Natural killer cell (primary cell): Measurements from ENCODE around the gene GABRB3. TPM values are rescaled to one million over a fixed set of nuclear protein-coding genes. Genes with fewer than 3 reads are reported as not detected.

Source experiments
- ATAC-seq, 3 donors: fragments of 150-1000 bp in 2 of 3; fragments of 200-7000 bp in 1 of 3; cut with Tn5 transposase; 1 replicate in 1 of 3; 2 replicates in 2 of 3; pipeline ENCODE4 v1.10.0; 2021; ENCODE audit warnings: mild to moderate bottlenecking in 2 of 3, moderate library complexity in 2 of 3
- DNase-seq, 2 donors: peaks; one replicate each; pipeline versions ENCODE4 v3.0.0 to v3.0.0-alpha.2; 2013 to 2021; ENCODE audit warnings: mixed read lengths in 1 of 2
- H3K27ac ChIP-seq: one replicate; pipeline ENCODE4 v1.5.1; 2013; ENCODE audit warnings: mild to moderate bottlenecking, low read length
- H3K27me3 ChIP-seq: one replicate; pipeline ENCODE4 v1.6.1; 2013; ENCODE audit warnings: low read length; ENCODE audit not compliant: control insufficient read depth, insufficient read depth
- H3K36me3 ChIP-seq: one replicate; pipeline ENCODE4 v1.6.1; 2013; ENCODE audit warnings: low read length; ENCODE audit not compliant: control insufficient read depth, insufficient read depth
- H3K4me1 ChIP-seq: one replicate; pipeline ENCODE4 v1.6.1; 2013; ENCODE audit warnings: low read length; ENCODE audit not compliant: control insufficient read depth, insufficient read depth
- H3K4me3 ChIP-seq: one replicate; pipeline ENCODE4 v1.5.1; 2013; ENCODE audit warnings: low read length
- H3K9me3 ChIP-seq: one replicate; pipeline ENCODE4 v1.6.1; 2013; ENCODE audit warnings: low read length; ENCODE audit not compliant: control insufficient read depth, insufficient read depth
- H3K27ac Mint-ChIP-seq, 2 donors: one replicate each; pipeline ENCODE4 v1.8.0; 2022; ENCODE audit warnings: mild to moderate bottlenecking in 2 of 2, mixed read lengths in 2 of 2, moderate library complexity in 1 of 2
- H3K27me3 Mint-ChIP-seq, 2 donors: one replicate each; pipeline ENCODE4 v1.8.0; 2022; ENCODE audit warnings: low read depth in 2 of 2, mixed read lengths in 2 of 2
- H3K36me3 Mint-ChIP-seq: one replicate; pipeline ENCODE4 v1.8.0; 2022; ENCODE audit warnings: mixed read lengths
- H3K4me1 Mint-ChIP-seq, 2 donors: one replicate each; pipeline ENCODE4 v1.8.0; 2022; ENCODE audit warnings: mixed read lengths in 2 of 2
- H3K4me3 Mint-ChIP-seq: one replicate; pipeline ENCODE4 v1.8.0; 2022; ENCODE audit warnings: mild to moderate bottlenecking, moderate library complexity, mixed read lengths
- H3K9me3 Mint-ChIP-seq, 2 donors: one replicate each; pipeline ENCODE4 v1.8.0; 2022; ENCODE audit warnings: mixed read lengths in 2 of 2
- WGBS: methylation state at CpG from one replicate; pipeline ENCODE4 v1.1.7; 2013; ENCODE audit warnings: missing lambda C conversion rate; ENCODE audit not compliant: insufficient coverage; 5-methylcytosine and 5-hydroxymethylcytosine counted together
- intact Hi-C: fragments of 100-400 bp; cut with micrococcal nuclease; formaldehyde crosslinking; loops from one replicate; pipeline ENCODE4 v1.14.2; 2022
- total RNA-seq, 4 donors: library from RNA; stranded (reverse); fragments of 120-200 nt in 1 of 4; gene quantifications; one replicate each; pipeline versions ENCODE4 v1.2.3 to v1.2.4, GENCODE V29; 2013 to 2022
- TF ChIP-seq, protein P1 (sequence below): fragments of 200-600 bp; IDR thresholded peaks from one replicate; pipeline ENCODE4 v1.8.0; 2022; ENCODE audit warnings: antibody characterized with exemption

The GABRB3 gene
- total RNA-seq, 3 donors from 2014 or later (not counting 1 experiment from before 2014, with no cell fraction given), result not detected

DNA sequence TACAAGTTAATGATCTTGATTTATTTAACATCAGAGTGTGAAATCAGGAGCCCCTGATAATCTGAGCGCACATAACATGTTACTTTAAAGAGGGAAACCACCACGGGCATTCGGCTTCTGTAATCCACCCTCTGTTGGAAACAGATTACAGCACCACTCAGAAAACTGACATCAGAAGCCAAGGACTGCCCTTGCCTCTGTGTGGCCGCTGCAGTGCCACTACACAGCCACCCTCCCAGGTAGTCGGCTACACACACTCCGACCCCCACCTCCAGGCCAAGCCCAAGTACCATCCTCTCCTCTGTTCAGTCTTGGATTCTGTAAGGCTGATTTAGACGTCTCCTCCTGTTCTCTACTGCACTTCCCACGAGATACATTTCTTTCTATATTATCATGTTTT, 251.7 kb downstream of the GABRB3 start:
- DNase-seq, result no peak
- Histone ChIP-seq H3K4me1 (no peaks in the 10 kb centered on the region), H3K4me3 (no peak overlapping the region), H3K36me3 (no peaks in the 10 kb centered on the region), H3K9me3 (peaks cover 19% of the 10 kb centered on the region), H3K27me3 (no peaks in the 10 kb centered on the region), H3K27ac (no peak overlapping the region)
- Mint-ChIP-seq H3K27me3 (no peaks in the 10 kb centered on the region), H3K4me1 (no peaks in the 10 kb centered on the region), H3K4me3 (no peak overlapping the region), H3K9me3 (peaks cover 8 to 9% of the 10 kb centered on the region in 2 donors), H3K27ac (no peak overlapping the region), H3K36me3 (peaks cover 7% of the 10 kb centered on the region)
- TF ChIP-seq, protein P1, sequence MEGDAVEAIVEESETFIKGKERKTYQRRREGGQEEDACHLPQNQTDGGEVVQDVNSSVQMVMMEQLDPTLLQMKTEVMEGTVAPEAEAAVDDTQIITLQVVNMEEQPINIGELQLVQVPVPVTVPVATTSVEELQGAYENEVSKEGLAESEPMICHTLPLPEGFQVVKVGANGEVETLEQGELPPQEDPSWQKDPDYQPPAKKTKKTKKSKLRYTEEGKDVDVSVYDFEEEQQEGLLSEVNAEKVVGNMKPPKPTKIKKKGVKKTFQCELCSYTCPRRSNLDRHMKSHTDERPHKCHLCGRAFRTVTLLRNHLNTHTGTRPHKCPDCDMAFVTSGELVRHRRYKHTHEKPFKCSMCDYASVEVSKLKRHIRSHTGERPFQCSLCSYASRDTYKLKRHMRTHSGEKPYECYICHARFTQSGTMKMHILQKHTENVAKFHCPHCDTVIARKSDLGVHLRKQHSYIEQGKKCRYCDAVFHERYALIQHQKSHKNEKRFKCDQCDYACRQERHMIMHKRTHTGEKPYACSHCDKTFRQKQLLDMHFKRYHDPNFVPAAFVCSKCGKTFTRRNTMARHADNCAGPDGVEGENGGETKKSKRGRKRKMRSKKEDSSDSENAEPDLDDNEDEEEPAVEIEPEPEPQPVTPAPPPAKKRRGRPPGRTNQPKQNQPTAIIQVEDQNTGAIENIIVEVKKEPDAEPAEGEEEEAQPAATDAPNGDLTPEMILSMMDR, result no peak
- intact Hi-C loops, result no loop called here
- no peak for ATAC-seq
- 78% methylated on average over 8 of the region's 8 CpGs for WGBS

DNA sequence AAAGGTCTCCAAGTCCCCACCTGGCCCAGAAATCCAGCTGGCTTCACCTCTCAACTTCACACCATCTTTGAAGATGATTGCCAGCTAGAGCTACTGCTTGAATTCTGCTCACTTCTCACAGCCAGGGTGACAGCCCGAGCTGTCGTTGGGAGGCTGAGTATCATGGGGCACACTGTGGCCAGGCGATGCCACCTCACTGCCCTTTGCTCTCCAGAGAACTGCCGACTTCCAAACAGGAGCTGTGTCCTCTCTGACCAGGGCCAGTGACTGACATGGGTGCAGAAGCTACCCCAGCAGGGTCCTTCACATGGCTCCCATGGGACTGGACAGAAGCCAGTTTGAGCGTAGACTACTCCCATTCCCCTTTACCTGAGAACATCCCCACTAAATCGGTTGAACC, 254.0 kb downstream of the GABRB3 start:
- Mint-ChIP-seq H3K27ac (no peak overlapping the region), H3K27me3 (no peaks in the 10 kb centered on the region), H3K4me1 (no peaks in the 10 kb centered on the region), H3K4me3 (no peak overlapping the region), H3K9me3 (peaks cover 6 to 9% of the 10 kb centered on the region in 2 donors), H3K36me3 (peaks cover 7% of the 10 kb centered on the region)
- no peak overlapping the region for H3K27ac ChIP-seq
- peaks cover 19% of the 10 kb centered on the region for H3K9me3 ChIP-seq
- ATAC-seq (no peak), DNase-seq (no peak)
- no peaks in the 10 kb centered on the region for H3K36me3 ChIP-seq
- WGBS, result 84% methylated on average over 6 of the region's 6 CpGs
- H3K27me3 ChIP-seq, result no peaks in the 10 kb centered on the region
- intact Hi-C loops, result no loop called here
- H3K4me1 ChIP-seq, result no peaks in the 10 kb centered on the region
- TF ChIP-seq, protein P1, result no peak
- no peak overlapping the region for H3K4me3 ChIP-seq

DNA sequence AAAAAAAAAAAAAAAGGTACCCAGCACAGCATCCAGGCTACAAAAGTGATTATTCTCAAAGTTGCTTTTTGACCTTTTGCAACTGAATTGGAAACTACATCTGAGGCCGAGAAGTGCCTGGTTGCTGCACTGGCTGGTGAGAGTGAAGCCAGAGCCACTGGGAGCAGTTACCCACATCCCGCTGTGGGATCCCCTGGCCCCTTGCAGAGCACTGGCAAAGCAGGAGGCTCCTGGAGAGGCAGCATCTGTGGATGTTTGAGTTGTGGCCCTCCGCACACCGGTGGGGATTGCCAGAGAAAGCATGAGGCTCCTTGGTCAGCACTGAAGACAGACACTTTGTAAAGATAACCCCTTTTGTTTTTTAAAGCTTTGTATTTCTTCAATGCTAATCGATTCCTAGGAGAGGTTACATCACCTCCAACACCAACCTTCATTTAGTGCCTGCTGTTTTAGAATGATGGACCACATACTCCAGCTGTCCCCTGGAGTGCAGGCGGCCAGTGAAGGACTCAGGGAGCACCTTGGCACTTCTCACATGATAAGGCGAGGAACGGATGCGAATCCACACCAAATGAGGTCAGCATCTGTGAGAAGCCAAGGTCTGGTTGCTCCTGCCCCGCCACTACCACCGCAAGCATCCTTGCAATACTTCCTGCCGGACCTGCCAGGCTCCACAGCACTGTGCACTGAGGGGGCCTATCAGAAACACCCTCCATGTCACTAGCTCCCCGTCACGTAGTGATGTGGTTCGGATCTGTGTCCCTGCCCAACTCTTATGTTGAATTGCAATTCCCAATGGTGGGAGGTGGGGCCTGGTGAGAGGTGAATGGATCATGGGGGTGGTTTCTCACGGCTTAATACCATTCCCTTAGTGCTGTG, 256.5 kb downstream of the GABRB3 start:
- Mint-ChIP-seq H3K4me3 (no peak overlapping the region), H3K4me1 (no peaks in the 10 kb centered on the region), H3K9me3 (peaks cover 13 to 14% of the 10 kb centered on the region in 2 donors), H3K27me3 (no peaks in the 10 kb centered on the region), H3K36me3 (peaks cover 2% of the 10 kb centered on the region), H3K27ac (no peak overlapping the region)
- no peaks in the 10 kb centered on the region for H3K4me1 ChIP-seq
- TF ChIP-seq, protein P1, result no peak
- 91% methylated on average over 16 of the region's 16 CpGs for WGBS
- intact Hi-C loops, result no loop called here
- H3K9me3 ChIP-seq, result peaks cover 25% of the 10 kb centered on the region
- ATAC-seq, result no peak
- H3K36me3 ChIP-seq, result no peaks in the 10 kb centered on the region
- H3K4me3 ChIP-seq, result no peak overlapping the region
- no peak overlapping the region for H3K27ac ChIP-seq
- no peak for DNase-seq
- no peaks in the 10 kb centered on the region for H3K27me3 ChIP-seq

DNA sequence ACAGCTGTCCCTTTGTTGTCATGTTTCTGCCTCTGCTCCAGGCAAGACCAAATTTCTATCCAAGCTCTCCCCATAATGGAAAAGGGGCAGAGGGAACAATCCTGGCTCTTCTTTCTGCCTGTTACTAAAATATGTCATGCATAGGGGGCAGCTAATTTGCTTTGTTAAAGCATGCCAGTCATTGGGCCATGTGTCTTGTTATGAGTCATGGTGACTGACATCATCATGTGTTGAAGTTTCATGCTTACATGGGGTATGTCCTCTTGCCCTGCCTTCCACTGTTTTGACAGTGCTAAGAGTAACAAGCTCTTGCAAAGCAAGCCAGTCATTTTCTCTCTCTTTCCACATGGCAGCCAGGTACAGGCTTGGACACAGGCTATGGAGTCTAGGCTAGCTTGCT, 268.9 kb downstream of the GABRB3 start:
- H3K27me3 ChIP-seq, result no peaks in the 10 kb centered on the region
- H3K4me3 ChIP-seq, result no peak overlapping the region
- H3K9me3 ChIP-seq, result peaks cover 27% of the 10 kb centered on the region
- intact Hi-C loops, result no loop called here
- Mint-ChIP-seq H3K9me3 (peaks cover 5 to 24% of the 10 kb centered on the region in 2 donors), H3K4me3 (no peak overlapping the region), H3K4me1 (no peaks in the 10 kb centered on the region), H3K27ac (no peak overlapping the region), H3K36me3 (no peaks in the 10 kb centered on the region), H3K27me3 (no peaks in the 10 kb centered on the region)
- H3K4me1 ChIP-seq, result no peaks in the 10 kb centered on the region
- DNase-seq, result no peak
- no peaks in the 10 kb centered on the region for H3K36me3 ChIP-seq
- TF ChIP-seq, protein P1, result no peak
- ATAC-seq, result no peak
- no peak overlapping the region for H3K27ac ChIP-seq
